Activated CD8-positive, alpha-beta memory T cell treated with anti-CD3 and anti-CD28 coated beads for 48 hours (primary cell): Measurements from ENCODE around the gene DDX49.
"Not testable (repeated sequence)": the region's sequence is repeated elsewhere in the genome, so short reads cannot be mapped to it uniquely, and the experiment has no call there.

ENCODE experiments used
- DNase-seq, 3 experiments: peaks; one replicate each; pipeline ENCODE4 v3.0.0-alpha.2; 2020; ENCODE audit warnings: low read depth in 2 of 3, low spot score in 2 of 3

The DDX49 gene

GRCh38 chr19:18895824-18896341 is 23.6 kb upstream of the DDX49 start, which contains the start of gene CERS1:
CERS1 (minus strand) TSS chr19:18896158; CDS start chr19:18896072, 86 bp downstream.
- DNase-seq: no peak

- DNase-seq: no peak
These were observed 23.1 kb upstream of the DDX49 start for GRCh38 chr19:18896421-18896841.

DNA sequence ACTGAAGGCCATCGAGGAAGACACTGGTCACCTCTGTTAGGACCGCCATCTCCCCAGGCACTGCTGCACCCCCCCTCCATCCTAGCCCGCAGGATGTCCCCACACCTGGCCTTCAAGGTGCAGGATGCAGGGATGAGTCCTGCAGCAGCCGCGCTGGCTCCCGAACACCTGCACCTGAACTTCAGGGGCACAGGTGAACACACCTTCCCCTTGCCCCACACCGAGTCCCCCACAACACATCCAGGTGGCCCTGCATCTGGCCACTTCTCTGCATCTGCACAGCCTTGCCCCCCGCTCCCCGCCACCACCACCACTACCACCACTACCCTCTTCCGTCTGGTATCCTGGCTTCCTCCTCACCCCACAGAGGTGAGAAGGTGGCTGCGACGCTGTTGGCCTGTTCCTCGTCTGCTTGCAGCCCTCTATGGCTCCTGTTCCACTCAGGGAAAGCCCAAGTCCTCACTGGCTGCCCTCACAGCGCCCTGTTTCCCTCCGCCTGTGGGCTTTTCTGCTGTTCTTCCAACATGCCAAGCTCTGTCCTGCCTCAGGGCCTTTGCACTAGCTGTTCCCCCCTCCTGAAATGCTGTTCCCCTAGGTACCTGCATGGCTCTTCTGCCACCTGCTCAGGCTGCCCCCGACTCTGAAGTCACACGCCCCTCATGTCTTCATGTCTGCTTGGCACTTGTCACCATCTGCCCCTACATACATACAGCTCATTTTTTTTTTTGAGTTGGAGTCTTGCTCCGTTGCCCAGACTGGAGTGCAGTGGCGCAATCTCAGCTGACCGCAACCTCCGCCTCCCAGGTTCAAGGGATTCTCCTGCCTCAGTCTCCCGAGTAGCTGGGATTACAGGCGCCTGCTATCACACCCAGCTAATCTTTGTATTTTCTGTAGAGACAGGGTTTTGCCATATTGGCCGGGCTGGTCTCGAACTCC is 22.2 kb upstream of the DDX49 start:
- no peak for DNase-seq

DNA sequence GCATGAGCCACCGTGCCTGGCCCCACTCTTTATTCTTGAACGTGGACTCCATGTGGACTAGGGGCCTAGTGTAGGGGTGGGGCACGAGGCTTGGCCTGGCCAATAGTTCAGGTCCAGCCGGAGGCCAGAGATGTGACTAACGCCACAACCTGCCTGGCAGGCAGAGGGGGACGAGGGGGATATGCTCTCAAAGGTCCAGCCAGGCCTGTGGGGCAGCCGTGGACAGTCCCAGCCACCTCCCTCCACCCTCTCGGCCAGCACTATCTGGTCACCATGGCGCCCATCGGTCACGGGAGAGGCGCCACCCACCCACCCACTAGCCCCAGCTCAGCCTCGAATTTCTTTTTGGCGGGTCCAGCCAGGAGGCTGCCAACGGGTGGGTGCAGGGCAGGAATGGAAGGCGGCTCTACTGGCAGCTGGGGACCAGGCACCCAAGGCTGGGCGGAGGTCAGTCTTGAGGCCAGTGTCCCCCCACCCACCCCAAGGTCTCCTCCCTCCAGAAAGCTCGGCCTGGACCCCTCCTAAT is 21.4 kb upstream of the DDX49 start:
- DNase-seq: no peak

- no peak for DNase-seq
These were observed 20.7 kb upstream of the DDX49 start for GRCh38 chr19:18898607-18899408.

- DNase-seq: no peak
These were observed 19.6 kb upstream of the DDX49 start for GRCh38 chr19:18899624-18900560.

DNA sequence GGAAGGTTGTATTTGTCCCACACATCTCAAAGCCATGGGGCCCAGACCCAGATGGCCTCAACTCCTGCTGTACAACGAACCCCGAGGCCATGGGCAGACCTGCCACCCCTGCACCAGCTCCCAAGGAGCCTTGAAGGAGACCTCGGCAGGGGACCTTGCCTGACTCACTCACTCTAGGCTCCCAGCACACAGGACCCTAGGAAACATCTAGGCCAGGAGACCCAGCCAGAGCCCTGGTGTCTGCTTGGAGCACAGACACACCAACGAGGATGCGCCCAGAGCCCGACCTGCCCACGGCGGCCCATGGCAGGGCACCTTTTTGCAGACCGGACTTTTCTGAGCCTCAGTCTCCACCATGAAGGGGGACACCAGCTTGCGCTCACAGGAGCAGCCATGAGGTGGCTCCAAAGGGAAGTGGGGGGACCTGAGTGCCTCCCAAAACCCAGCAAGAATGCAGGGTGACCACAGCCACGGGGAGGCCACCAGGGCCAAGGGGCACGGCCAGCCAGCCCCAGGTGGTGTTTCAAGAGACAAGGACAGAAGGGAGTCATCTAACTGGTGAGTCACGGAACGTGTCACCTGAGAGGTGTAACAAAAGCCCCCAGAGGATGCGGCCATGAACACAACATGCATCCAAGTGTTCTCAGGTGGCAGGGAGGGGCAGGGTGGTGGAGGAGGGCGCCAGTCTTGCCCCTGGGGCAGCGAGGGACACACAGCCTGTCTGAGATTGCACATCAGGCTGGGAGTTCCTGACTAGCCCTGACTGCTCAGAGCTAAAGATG is 18.6 kb upstream of the DDX49 start:
- DNase-seq: no peak

DNA sequence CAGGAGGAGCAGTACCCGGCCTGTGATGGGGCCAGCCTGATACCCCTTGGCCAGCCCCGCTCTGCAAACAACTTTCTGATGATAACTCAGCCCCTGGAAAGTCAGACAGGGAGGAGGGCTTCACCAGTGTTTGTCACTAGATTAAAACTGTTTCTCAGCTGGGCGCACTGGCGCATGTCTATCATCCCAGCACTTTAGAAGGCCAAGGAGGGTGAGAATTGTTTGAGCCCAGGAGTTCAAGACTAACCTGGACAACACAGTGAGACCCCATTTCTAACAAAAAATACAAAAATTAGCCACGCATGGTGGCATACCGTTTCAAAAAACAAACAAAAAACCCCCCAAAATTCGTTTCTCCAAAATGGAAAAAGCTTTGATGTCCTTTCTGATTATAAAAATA is 18.0 kb upstream of the DDX49 start:
- no peak for DNase-seq

DNA sequence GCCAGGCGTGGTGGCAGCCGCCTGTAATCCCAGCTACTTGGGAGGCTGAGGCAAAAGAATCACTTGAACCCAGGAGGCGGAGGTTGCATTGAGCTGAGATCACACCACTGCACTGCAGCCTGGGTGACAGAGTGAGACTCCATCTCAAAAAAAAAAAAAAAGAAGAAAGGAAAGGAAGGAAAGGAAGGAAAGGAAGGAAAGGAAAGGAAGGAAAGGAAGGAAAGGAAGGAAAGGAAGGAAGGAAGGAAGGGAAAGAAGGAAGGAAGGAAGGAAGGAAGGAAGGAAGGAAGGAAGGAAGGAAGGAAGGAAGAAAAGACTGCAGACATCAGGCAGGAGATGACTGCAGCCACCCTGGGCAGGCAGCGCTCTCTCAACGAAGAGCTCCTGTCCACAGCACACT is 17.0 kb upstream of the DDX49 start:
- not testable (repeated sequence) for DNase-seq

GRCh38 chr19:18903156-18904037 is 16.1 kb upstream of the DDX49 start:
- DNase-seq: no peak

GRCh38 chr19:18904334-18905057 is 15.0 kb upstream of the DDX49 start:
- no peak for DNase-seq

GRCh38 chr19:18905058-18905456 is 14.5 kb upstream of the DDX49 start:
- DNase-seq: no peak

GRCh38 chr19:18905513-18906236 is 13.8 kb upstream of the DDX49 start:
- DNase-seq: no peak

GRCh38 chr19:18906605-18907519 is 12.7 kb upstream of the DDX49 start:
- no peak for DNase-seq

DNA sequence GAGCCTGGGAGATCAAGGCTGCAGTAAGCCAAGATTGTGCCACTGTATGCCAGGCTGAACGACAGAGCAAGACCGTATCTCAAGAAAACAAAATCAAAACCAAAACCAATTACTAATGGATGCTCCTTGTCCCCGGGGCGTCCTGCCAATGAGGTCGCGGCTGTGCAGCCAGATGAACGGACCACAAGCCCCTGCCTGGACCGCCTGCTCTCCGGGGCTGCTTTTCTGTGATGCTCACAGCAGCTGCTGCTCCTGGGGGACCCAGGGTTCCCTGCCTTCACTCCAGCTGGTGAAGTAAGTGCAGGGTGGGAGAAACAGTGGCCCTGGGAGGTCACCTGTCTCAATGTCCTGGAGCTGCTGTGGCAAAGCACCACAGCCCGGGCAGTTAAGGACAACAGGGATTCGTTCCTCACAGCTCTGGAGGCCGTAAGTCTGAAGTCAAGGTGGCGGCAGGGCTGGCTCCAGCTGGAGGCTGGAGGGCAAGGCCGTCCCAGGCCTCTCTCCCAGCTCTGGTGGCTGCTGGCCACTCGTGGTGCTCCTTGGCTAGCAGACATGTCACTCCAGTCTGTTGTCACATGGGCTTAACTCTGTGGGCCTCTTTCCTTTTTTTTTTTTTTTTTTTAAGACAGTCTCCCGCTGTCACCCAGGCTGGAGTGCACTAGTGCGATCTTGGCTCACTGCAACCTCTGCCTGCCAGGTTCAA is 10.4 kb upstream of the DDX49 start:
- no peak for DNase-seq

GRCh38 chr19:18910010-18910409 is 9.5 kb upstream of the DDX49 start:
- no peak for DNase-seq
